Fibroblast of villous mesenchyme (primary cell): ENCODE measurements around the gene R3HDM1. TPM values are rescaled to one million over a fixed set of nuclear protein-coding genes. Genes with fewer than 3 reads are reported as not detected.
A peak's percentile ranks its signal among the peaks of the same experiment; 100 is the strongest.

Experiments used
- DNase-seq: peaks from one replicate; pipeline ENCODE4 v3.0.0-alpha.2; 2010; ENCODE audit warnings: low read depth
- H3K4me3 ChIP-seq: 2 replicates; pipeline ENCODE4 v1.5.1; 2011; ENCODE audit warnings: low read depth, mild to moderate bottlenecking, low read length
- CTCF ChIP-seq: IDR thresholded peaks from 2 replicates; pipeline ENCODE4 v1.5.1; 2012; ENCODE audit warnings: low read depth, mild to moderate bottlenecking, low read length; ENCODE audit not compliant: insufficient read depth
- total RNA-seq: library from RNA; depleted of rRNA; stranded (reverse); fragments of >200 nt; gene quantifications from 2 replicates; pipeline ENCODE4 v1.2.3, GENCODE V29; 2012

The R3HDM1 gene
- total RNA-seq, 1 donor: 13.8 TPM

- H3K4me3 ChIP-seq: peak overlapping the region; percentile 87
- peak; percentile 80 for DNase-seq
- TF ChIP-seq CTCF: no peak
Measured at GRCh38 chr2:135742325-135742757, 211.1 kb downstream of the R3HDM1 start.

- peak; percentile 81 for DNase-seq
- H3K4me3 ChIP-seq: peak overlapping the region; percentile 87
- TF ChIP-seq CTCF: no peak
Measured at GRCh38 chr2:135743860-135744259, 212.6 kb downstream of the R3HDM1 start.

- peak; percentile 29 for DNase-seq
- peak overlapping the region; percentile 17 for H3K4me3 ChIP-seq
- TF ChIP-seq CTCF: no peak
Measured at GRCh38 chr2:135744760-135745314, 213.6 kb downstream of the R3HDM1 start.

GRCh38 chr2:135745545-135745944, 214.3 kb downstream of the R3HDM1 start:
- TF ChIP-seq CTCF: no peak
- no peak overlapping the region for H3K4me3 ChIP-seq
- DNase-seq: peak; percentile 57

GRCh38 chr2:135755573-135755972, 224.3 kb downstream of the R3HDM1 start:
- H3K4me3 ChIP-seq: no peak overlapping the region
- TF ChIP-seq CTCF: no peak
- no peak for DNase-seq

GRCh38 chr2:135756692-135757091, 225.4 kb downstream of the R3HDM1 start:
- no peak for TF ChIP-seq CTCF
- DNase-seq: no peak
- no peak overlapping the region for H3K4me3 ChIP-seq

GRCh38 chr2:135762022-135762421, 230.7 kb downstream of the R3HDM1 start:
- H3K4me3 ChIP-seq: no peak overlapping the region
- no peak for DNase-seq
- no peak for TF ChIP-seq CTCF
